Hematopoietic multipotent progenitor cell treated with erythropoietin and hydrocortisone succinate and interleukin-3 and kit ligand, for 4 days (in vitro differentiated cells): ENCODE measurements around the gene PTPRK.

ENCODE experiments used
- DNase-seq: peaks from one replicate; pipeline ENCODE4 v3.0.0-alpha.2; 2015

The PTPRK gene

GRCh38 chr6:128241216-128241615 lies 279.2 kb downstream of the PTPRK start:
- no peak for DNase-seq

- DNase-seq, result peak; percentile 16
Observed at GRCh38 chr6:128240024-128240428, 280.4 kb downstream of the PTPRK start.

- DNase-seq, result no peak
Observed at GRCh38 chr6:128239146-128239545, 281.3 kb downstream of the PTPRK start.

- DNase-seq, result no peak
Observed at GRCh38 chr6:128238225-128238624, 282.2 kb downstream of the PTPRK start.

- no peak for DNase-seq
Observed at GRCh38 chr6:128235556-128235955, 284.8 kb downstream of the PTPRK start.

- DNase-seq, result no peak
Observed at GRCh38 chr6:128233531-128233930, 286.9 kb downstream of the PTPRK start.

- no peak for DNase-seq
Observed at GRCh38 chr6:128230267-128230989, 290.0 kb downstream of the PTPRK start.

GRCh38 chr6:128225612-128226011 lies 294.8 kb downstream of the PTPRK start:
- DNase-seq, result no peak

GRCh38 chr6:128216917-128217316 lies 303.5 kb downstream of the PTPRK start:
- no peak for DNase-seq

- DNase-seq, result no peak
Observed at GRCh38 chr6:128209771-128210170, 310.6 kb downstream of the PTPRK start.

- no peak for DNase-seq
Observed at GRCh38 chr6:128208851-128209580, 311.4 kb downstream of the PTPRK start.

GRCh38 chr6:128208078-128208477 lies 312.3 kb downstream of the PTPRK start:
- DNase-seq, result no peak

- no peak for DNase-seq
Observed at GRCh38 chr6:128206610-128207426, 313.6 kb downstream of the PTPRK start.

- DNase-seq, result no peak
Observed at GRCh38 chr6:128204616-128205015, 315.8 kb downstream of the PTPRK start.

GRCh38 chr6:128202169-128202765 lies 318.1 kb downstream of the PTPRK start:
- no peak for DNase-seq

- no peak for DNase-seq
Observed at GRCh38 chr6:128200789-128201188, 319.6 kb downstream of the PTPRK start.

- DNase-seq, result no peak
Observed at GRCh38 chr6:128199461-128199860, 320.9 kb downstream of the PTPRK start.

- no peak for DNase-seq
Observed at GRCh38 chr6:128192972-128193371, 327.4 kb downstream of the PTPRK start.

GRCh38 chr6:128188678-128189077 lies 331.7 kb downstream of the PTPRK start:
- no peak for DNase-seq

- no peak for DNase-seq
Observed at GRCh38 chr6:128186729-128187128, 333.7 kb downstream of the PTPRK start.

- DNase-seq, result no peak
Observed at GRCh38 chr6:128179876-128180438, 340.4 kb downstream of the PTPRK start.

- no peak for DNase-seq
Observed at GRCh38 chr6:128174724-128175123, 345.7 kb downstream of the PTPRK start.
